Keratinocyte (primary cell): ENCODE results near the gene SERPIND1. TPM values are rescaled to one million over a fixed set of nuclear protein-coding genes. Genes with fewer than 3 reads are reported as not detected.
"Not testable (repeated sequence)": the region's sequence is repeated elsewhere in the genome, so short reads cannot be mapped to it uniquely, and the experiment has no call there.

Experiments
- DNase-seq: peaks from one replicate; pipeline ENCODE4 v3.0.0-alpha.2; 2011; ENCODE audit warnings: low read depth, missing footprints, low spot score
- FAIRE-seq: peaks from 2 replicates; lab custom pipeline; 2011; peaks lifted over from hg19 to GRCh38; lab: Jason Lieb, UNC
- H2AFZ ChIP-seq: 2 replicates; pipeline ENCODE4 v1.6.0; 2012; ENCODE audit warnings: low read length, control low read depth, inconsistent platforms; ENCODE audit not compliant: control insufficient read depth
- H3K27ac ChIP-seq: 2 replicates; pipeline ENCODE4 v1.5.1; 2011; ENCODE audit warnings: low read length; ENCODE audit not compliant: control insufficient read depth, insufficient read depth
- H3K27me3 ChIP-seq: 3 replicates; pipeline ENCODE4 v1.6.0; 2011; ENCODE audit warnings: low read length; ENCODE audit not compliant: control insufficient read depth, insufficient read depth; ENCODE audit errors: extremely low read depth
- H3K36me3 ChIP-seq, 2 experiments: 2 replicates in 1 of 2; 3 replicates in 1 of 2; pipeline ENCODE4 v1.5.1; 2011; ENCODE audit warnings: low read length in 2 of 2, mild to moderate bottlenecking in 1 of 2; ENCODE audit not compliant: control insufficient read depth in 2 of 2, insufficient read depth in 2 of 2; ENCODE audit errors: extremely low read depth in 1 of 2
- H3K4me1 ChIP-seq: 3 replicates; pipeline ENCODE4 v1.5.1; 2011; ENCODE audit warnings: low read length; ENCODE audit not compliant: control insufficient read depth, insufficient read depth; ENCODE audit errors: extremely low read depth
- H3K4me2 ChIP-seq: 3 replicates; pipeline ENCODE4 v1.6.0; 2011; ENCODE audit warnings: low read depth, low read length; ENCODE audit not compliant: control insufficient read depth, insufficient read depth; ENCODE audit errors: extremely low read depth
- H3K4me3 ChIP-seq, 3 experiments: fragments of 200-600 bp in 1 of 3; sonication (generic) in 1 of 3; 2 replicates in 2 of 3; 3 replicates in 1 of 3; pipeline ENCODE4 v1.5.1; 2011 to 2016; ENCODE audit warnings: low read length in 3 of 3, mild to moderate bottlenecking in 3 of 3, control low read depth in 2 of 3, inconsistent platforms in 1 of 3, low read depth in 1 of 3, mixed read lengths in 1 of 3, mixed run types in 1 of 3, moderate library complexity in 1 of 3; ENCODE audit not compliant: control insufficient read depth in 2 of 3, insufficient read depth in 2 of 3; ENCODE audit errors: extremely low read depth in 1 of 3
- H3K79me2 ChIP-seq: 2 replicates; pipeline ENCODE4 v1.6.0; 2012; ENCODE audit warnings: low read length; ENCODE audit not compliant: control insufficient read depth, insufficient read depth
- H3K9ac ChIP-seq: 3 replicates; pipeline ENCODE4 v1.6.0; 2011; ENCODE audit warnings: low read length; ENCODE audit not compliant: control insufficient read depth, insufficient read depth; ENCODE audit errors: extremely low read depth
- H3K9me1 ChIP-seq: 3 replicates; pipeline ENCODE4 v1.6.0; 2011; ENCODE audit warnings: low read length; ENCODE audit not compliant: control insufficient read depth, insufficient read depth; ENCODE audit errors: extremely low read depth
- H3K9me3 ChIP-seq: 2 replicates; pipeline ENCODE4 v1.5.1; 2012; ENCODE audit warnings: low read depth, low read length; ENCODE audit not compliant: control insufficient read depth
- H4K20me1 ChIP-seq: 3 replicates; pipeline ENCODE4 v1.6.0; 2011; ENCODE audit warnings: low read length; ENCODE audit not compliant: control insufficient read depth, insufficient read depth; ENCODE audit errors: extremely low read depth
- EZH2 ChIP-seq: IDR thresholded peaks from one replicate; pipeline ENCODE4 v1.6.1; 2012; ENCODE audit warnings: inconsistent platforms, mild to moderate bottlenecking, low read length, moderate library complexity
- dilution Hi-C: fragments of 300-500 bp; cut with MboI; formaldehyde crosslinking; loops from one replicate; pipeline ENCODE4 v1.7.0; 2020; ENCODE audit warnings: low sequenced_read_pairs; ENCODE audit not compliant: extremely low pct_ligation_motif_present
- polyA plus RNA-seq, 5 experiments: library from polyadenylated mRNA; depleted of rRNA in 3 of 5; stranded (reverse) in 3 of 5; stranded (forward) in 1 of 5; unstranded in 1 of 5; fragments of >200 nt; gene quantifications; 1 replicate in 1 of 5; 2 replicates in 3 of 5; 3 replicates in 1 of 5; pipeline versions ENCODE4 v1.2.1 to v1.2.3, GENCODE V29; 2011 to 2012; ENCODE audit warnings: missing spikeins in 2 of 5, low read depth in 1 of 5, low replicate concordance in 1 of 5
- TF ChIP-seq, protein P1 (sequence below), 3 experiments: IDR thresholded peaks in 1 of 3; conservative IDR thresholded peaks in 1 of 3; optimal IDR thresholded peaks in 1 of 3; 2 replicates in 2 of 3; 3 replicates in 1 of 3; pipeline versions ENCODE3 to v1.5.1; 2011; ENCODE audit warnings: low read length in 3 of 3, mild to moderate bottlenecking in 3 of 3, moderate library complexity in 2 of 3, control low read depth in 1 of 3, inconsistent platforms in 1 of 3; ENCODE audit not compliant: insufficient read depth in 2 of 3; ENCODE audit errors: extremely low read depth in 1 of 3

SERPIND1 gene
- polyA plus RNA-seq, 1 donor (not counting 4 experiments of a cell fraction or from before 2014, with no cell fraction given), result not detected

DNA sequence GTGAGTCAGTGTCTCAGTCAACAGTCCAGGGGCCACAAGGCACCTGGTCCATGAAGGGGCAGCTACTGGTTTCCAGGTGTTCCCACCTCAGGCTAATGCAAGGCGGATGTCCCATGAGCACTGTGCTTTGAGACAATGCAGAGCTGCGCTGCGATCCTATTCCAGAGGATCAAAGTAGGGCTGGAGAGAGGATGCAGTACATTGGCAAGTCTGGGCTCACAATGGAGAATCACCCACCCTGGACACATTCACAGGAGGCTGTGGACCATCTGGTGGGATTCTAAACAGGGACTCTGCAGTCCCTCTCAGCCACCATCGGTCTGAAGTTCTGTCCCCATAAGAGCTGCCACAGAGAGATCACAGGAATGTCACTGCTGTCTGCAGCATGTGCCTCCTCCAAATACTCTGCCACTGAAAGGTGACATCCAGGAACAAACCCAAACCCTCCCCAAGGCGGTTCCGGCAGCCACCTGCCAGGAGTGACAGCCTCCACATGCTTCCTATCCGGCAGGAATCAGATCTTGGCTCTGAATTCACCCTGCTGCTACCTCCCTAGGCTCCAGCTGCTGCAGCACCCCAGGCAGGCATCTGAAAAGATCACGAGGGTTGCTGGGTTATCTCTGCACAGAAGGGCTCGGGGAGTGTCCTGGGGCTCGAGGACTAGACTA is 45.3 kb upstream of the SERPIND1 start:
- no peak overlapping the region for H3K4me3 ChIP-seq
- H3K27me3 ChIP-seq, result no peaks in the 10 kb centered on the region
- H4K20me1 ChIP-seq, result no peaks in the 10 kb centered on the region
- DNase-seq, result no peak
- FAIRE-seq, result no peak
- no peak overlapping the region for H3K9ac ChIP-seq
- no peak overlapping the region for H2AFZ ChIP-seq
- H3K9me1 ChIP-seq, result no peaks in the 10 kb centered on the region
- dilution Hi-C loops, result no loop called here
- H3K79me2 ChIP-seq, result no peaks in the 10 kb centered on the region
- no peak for TF ChIP-seq EZH2
- TF ChIP-seq, protein P1, sequence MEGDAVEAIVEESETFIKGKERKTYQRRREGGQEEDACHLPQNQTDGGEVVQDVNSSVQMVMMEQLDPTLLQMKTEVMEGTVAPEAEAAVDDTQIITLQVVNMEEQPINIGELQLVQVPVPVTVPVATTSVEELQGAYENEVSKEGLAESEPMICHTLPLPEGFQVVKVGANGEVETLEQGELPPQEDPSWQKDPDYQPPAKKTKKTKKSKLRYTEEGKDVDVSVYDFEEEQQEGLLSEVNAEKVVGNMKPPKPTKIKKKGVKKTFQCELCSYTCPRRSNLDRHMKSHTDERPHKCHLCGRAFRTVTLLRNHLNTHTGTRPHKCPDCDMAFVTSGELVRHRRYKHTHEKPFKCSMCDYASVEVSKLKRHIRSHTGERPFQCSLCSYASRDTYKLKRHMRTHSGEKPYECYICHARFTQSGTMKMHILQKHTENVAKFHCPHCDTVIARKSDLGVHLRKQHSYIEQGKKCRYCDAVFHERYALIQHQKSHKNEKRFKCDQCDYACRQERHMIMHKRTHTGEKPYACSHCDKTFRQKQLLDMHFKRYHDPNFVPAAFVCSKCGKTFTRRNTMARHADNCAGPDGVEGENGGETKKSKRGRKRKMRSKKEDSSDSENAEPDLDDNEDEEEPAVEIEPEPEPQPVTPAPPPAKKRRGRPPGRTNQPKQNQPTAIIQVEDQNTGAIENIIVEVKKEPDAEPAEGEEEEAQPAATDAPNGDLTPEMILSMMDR (optimal IDR thresholded peaks at IDR 0.05 in 1 of 3, IDR thresholded peaks at IDR 0.05 in 1 of 3, conservative IDR thresholded peaks at IDR 0.05 in 1 of 3; ENCODE audit: extremely low read depth in 1 of 3, insufficient read depth in 2 of 3, low read length in 3 of 3), result no peak
- peaks cover 14% of the 10 kb centered on the region in 2 experiments for H3K36me3 ChIP-seq
- no peak overlapping the region for H3K27ac ChIP-seq
- no peak overlapping the region for H3K4me2 ChIP-seq
- H3K4me1 ChIP-seq, result no peaks in the 10 kb centered on the region
- no peaks in the 10 kb centered on the region for H3K9me3 ChIP-seq

DNA sequence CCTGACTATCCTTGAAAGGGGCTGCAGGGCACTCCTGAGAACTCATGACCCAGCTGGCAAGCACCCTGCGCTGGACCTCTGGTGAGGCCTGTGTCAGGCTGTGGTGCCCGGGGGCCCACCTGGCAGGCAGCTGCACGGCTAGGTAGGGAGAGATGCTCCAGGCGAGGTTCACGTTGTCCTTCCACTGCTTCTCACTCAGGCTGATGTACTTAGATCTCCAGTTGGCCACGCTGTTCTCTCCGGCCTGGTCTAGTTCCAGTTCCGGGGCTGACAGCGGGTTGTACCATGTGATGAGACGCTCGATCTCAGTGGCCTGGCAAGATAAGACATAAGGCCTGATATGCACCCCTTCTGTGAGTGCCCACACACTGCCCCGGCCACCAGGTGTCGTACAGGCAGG is 44.7 kb upstream of the SERPIND1 start:
- Histone ChIP-seq H3K27ac (no peak overlapping the region), H2AFZ (no peak overlapping the region), H3K9me3 (no peaks in the 10 kb centered on the region), H3K36me3 (peaks cover 14% of the 10 kb centered on the region in 2 experiments), H3K9ac (no peak overlapping the region), H3K9me1 (no peaks in the 10 kb centered on the region), H3K4me3 (no peak overlapping the region), H3K4me2 (no peak overlapping the region), H4K20me1 (no peaks in the 10 kb centered on the region), H3K27me3 (no peaks in the 10 kb centered on the region), H3K79me2 (no peaks in the 10 kb centered on the region), H3K4me1 (no peaks in the 10 kb centered on the region)
- TF ChIP-seq, protein P1 (optimal IDR thresholded peaks at IDR 0.05 in 1 of 3, IDR thresholded peaks at IDR 0.05 in 1 of 3, conservative IDR thresholded peaks at IDR 0.05 in 1 of 3; ENCODE audit: extremely low read depth in 1 of 3, insufficient read depth in 2 of 3, low read length in 3 of 3), result no peak
- no peak for TF ChIP-seq EZH2
- DNase-seq (no peak), FAIRE-seq (no peak)
- dilution Hi-C loops, result no loop called here

DNA sequence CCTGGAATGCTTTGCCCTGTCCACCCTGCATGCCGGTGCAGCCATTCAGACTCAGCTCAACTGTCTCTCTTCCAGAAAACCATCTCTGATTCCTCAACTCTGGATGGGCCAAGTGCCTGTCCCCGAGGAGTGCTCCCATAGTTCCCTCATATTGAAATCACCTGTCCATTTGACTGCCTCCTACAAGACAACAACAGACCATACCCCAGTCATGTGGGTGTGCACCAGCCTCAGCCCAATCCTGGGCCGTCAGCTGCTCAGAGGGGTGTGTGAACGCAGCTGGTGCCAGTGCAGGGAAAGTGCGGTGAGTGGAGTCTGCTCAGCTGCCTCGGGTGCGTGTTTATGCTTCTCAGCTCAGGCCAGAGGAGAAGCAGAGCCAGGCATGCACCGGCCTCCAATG is 41.5 kb upstream of the SERPIND1 start:
- not testable (repeated sequence) for FAIRE-seq

More for the DNA sequence above, 41.5 kb upstream of the SERPIND1 start:
- H3K27me3 ChIP-seq, H3K36me3 ChIP-seq, H3K9me3 ChIP-seq, H3K4me3 ChIP-seq, H3K9me1 ChIP-seq, H3K4me1 ChIP-seq, H3K4me2 ChIP-seq, H3K9ac ChIP-seq, H3K79me2 ChIP-seq, H2AFZ ChIP-seq, H3K27ac ChIP-seq, DNase-seq, dilution Hi-C loops, H4K20me1 ChIP-seq: not testable (repeated sequence)
